Breast epithelium (tissue), 4 donors: Measurements from ENCODE around the gene LMO3. TPM values are rescaled to one million over a fixed set of nuclear protein-coding genes. Genes with fewer than 3 reads are reported as not detected.

Experiments used
- DNase-seq, 2 donors: peaks; one replicate each; pipeline ENCODE4 v3.0.0-alpha.2; 2019; ENCODE audit warnings: low spot score in 2 of 2
- H3K27ac ChIP-seq, 2 donors: fragments of 200-600 bp; sonication (generic) in 1 of 2; one replicate each; pipeline ENCODE4 v1.5.1; 2016 to 2019; ENCODE audit warnings: mild to moderate bottlenecking in 1 of 2
- H3K27me3 ChIP-seq, 2 donors: fragments of 200-600 bp; sonication (generic) in 1 of 2; one replicate each; pipeline versions ENCODE4 v1.5.1 to v1.6.0; 2017 to 2019; ENCODE audit warnings: control low read depth in 1 of 2, mild to moderate bottlenecking in 1 of 2
- H3K36me3 ChIP-seq: fragments of 200-600 bp; one replicate; pipeline ENCODE4 v1.5.1; 2019
- H3K4me1 ChIP-seq, 2 donors: fragments of 200-600 bp; sonication (generic); one replicate each; pipeline ENCODE4 v1.5.1; 2016 to 2019; ENCODE audit warnings: control low read depth in 1 of 2
- H3K4me3 ChIP-seq, 3 donors: fragments of 200-600 bp; sonication (generic); 1 replicate in 2 of 3; 2 replicates in 1 of 3; pipeline ENCODE4 v1.5.1; 2016 to 2019; ENCODE audit warnings: mild to moderate bottlenecking in 3 of 3, moderate library complexity in 2 of 3
- H3K9me3 ChIP-seq, 2 donors: fragments of 200-600 bp; sonication (generic) in 1 of 2; one replicate each; pipeline ENCODE4 v1.5.1; 2016 to 2019; ENCODE audit warnings: control low read depth in 1 of 2
- POLR2A ChIP-seq: fragments of 450-650 bp; IDR thresholded peaks from one replicate; pipeline ENCODE4 v1.6.1; 2016; ENCODE audit warnings: antibody characterized with exemption, mild to moderate bottlenecking, moderate library complexity
- POLR2AphosphoS5 ChIP-seq, 3 donors: sonication (generic); formaldehyde crosslinking; IDR thresholded peaks; one replicate each; pipeline ENCODE4 v1.6.1; 2017; ENCODE audit warnings: antibody characterized with exemption in 3 of 3
- intact Hi-C: fragments of 100-400 bp; cut with DNase I; formaldehyde crosslinking; loops from one replicate; pipeline ENCODE4 v1.15.1; 2023; ENCODE audit warnings: low total_unique reads
- total RNA-seq, 3 donors: library from RNA; depleted of rRNA; stranded (reverse); fragments of >200 nt; gene quantifications; one replicate each; pipeline ENCODE4 v1.1.0, GENCODE V29; 2016
- TF ChIP-seq, protein P1 (sequence below), 3 donors: fragments of 450-650 bp; IDR thresholded peaks; one replicate each; pipeline ENCODE4 v1.5.1; 2016 to 2017; ENCODE audit warnings: antibody characterized with exemption in 3 of 3, mild to moderate bottlenecking in 3 of 3, moderate library complexity in 3 of 3

The LMO3 gene
- total RNA-seq, 3 donors from 2014 or later = 6.9 to 56.3 (median 16.5) TPM

DNA sequence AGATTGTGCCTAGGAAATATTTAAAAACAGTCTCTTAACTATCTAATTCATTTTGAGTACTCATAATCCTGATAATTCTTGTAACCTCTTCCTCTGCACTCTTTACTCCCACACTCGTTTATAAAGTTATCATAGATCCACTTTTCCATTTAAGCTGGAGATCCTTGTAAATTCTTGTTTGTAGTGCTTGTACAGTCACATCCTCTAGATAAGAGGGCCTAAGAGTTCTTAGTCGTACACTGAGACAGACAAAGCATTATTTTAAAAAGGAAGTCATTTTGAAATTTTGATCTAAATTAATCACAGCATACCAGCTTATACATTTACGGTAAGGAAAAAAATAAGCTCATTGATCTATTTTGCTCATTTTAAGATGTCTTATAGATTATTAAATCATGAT lies 42.5 kb downstream of the LMO3 start:
- Histone ChIP-seq H3K27me3 (no peaks in the 10 kb centered on the region), H3K36me3 (no peaks in the 10 kb centered on the region), H3K4me3 (no peak overlapping the region), H3K27ac (no peak overlapping the region), H3K4me1 (no peaks in the 10 kb centered on the region), H3K9me3 (no peaks in the 10 kb centered on the region)
- DNase-seq = no peak
- TF ChIP-seq POLR2AphosphoS5 (IDR thresholded peaks at IDR 0.05) (no peak), POLR2A (no peak)
- TF ChIP-seq, protein P1, sequence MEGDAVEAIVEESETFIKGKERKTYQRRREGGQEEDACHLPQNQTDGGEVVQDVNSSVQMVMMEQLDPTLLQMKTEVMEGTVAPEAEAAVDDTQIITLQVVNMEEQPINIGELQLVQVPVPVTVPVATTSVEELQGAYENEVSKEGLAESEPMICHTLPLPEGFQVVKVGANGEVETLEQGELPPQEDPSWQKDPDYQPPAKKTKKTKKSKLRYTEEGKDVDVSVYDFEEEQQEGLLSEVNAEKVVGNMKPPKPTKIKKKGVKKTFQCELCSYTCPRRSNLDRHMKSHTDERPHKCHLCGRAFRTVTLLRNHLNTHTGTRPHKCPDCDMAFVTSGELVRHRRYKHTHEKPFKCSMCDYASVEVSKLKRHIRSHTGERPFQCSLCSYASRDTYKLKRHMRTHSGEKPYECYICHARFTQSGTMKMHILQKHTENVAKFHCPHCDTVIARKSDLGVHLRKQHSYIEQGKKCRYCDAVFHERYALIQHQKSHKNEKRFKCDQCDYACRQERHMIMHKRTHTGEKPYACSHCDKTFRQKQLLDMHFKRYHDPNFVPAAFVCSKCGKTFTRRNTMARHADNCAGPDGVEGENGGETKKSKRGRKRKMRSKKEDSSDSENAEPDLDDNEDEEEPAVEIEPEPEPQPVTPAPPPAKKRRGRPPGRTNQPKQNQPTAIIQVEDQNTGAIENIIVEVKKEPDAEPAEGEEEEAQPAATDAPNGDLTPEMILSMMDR (IDR thresholded peaks at IDR 0.05) = no peak
- intact Hi-C loops = no loop called here

DNA sequence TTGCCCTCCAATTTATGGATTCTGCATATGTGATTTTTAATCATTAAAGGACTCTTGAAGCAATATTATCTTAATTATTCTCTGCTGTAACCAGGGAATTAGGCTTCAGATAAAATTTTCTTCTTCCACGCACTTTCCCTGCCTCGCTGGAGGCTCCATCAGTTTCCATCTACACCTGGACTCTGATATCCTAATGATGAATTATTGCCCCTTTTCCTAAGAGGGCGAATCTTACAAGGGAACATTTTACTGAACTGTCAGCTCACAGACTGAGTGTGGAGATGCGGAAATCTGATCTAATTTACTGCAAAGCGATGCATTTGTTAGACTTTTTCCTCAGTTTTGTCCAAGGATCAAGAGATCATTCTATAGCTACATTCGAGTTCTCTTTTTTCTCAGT lies 43.0 kb downstream of the LMO3 start:
- no peaks in the 10 kb centered on the region for H3K27me3 ChIP-seq
- H3K27ac ChIP-seq = no peak overlapping the region
- H3K36me3 ChIP-seq = no peaks in the 10 kb centered on the region
- no peak for DNase-seq
- no peak for TF ChIP-seq POLR2AphosphoS5 (IDR thresholded peaks at IDR 0.05)
- TF ChIP-seq POLR2A = no peak
- TF ChIP-seq, protein P1 (IDR thresholded peaks at IDR 0.05) = no peak
- H3K4me3 ChIP-seq = no peak overlapping the region
- H3K4me1 ChIP-seq = no peaks in the 10 kb centered on the region
- intact Hi-C loops = no loop called here
- no peaks in the 10 kb centered on the region for H3K9me3 ChIP-seq

DNA sequence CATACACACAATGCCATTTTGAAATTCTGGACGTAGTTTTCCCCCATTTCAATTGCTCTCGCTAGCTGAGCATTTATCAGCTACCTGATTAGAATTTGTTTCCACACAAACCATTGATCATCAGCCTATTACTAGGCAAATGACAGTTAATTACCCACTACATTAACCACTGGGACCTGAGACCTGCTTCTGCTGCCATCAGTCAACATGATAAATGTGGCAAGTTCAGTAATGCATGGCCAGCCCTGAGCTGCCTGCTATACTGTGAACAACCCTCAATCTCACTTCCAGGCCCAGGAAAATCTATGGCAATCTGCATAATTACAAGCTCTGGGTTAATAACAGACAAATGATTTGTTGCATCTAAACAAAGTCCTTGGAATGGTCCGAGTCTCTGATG lies 43.5 kb downstream of the LMO3 start:
- Histone ChIP-seq H3K36me3 (no peaks in the 10 kb centered on the region), H3K27me3 (no peaks in the 10 kb centered on the region), H3K4me3 (no peak overlapping the region), H3K27ac (no peak overlapping the region), H3K4me1 (no peaks in the 10 kb centered on the region), H3K9me3 (no peaks in the 10 kb centered on the region)
- TF ChIP-seq POLR2AphosphoS5 (IDR thresholded peaks at IDR 0.05) = no peak
- TF ChIP-seq, protein P1 (IDR thresholded peaks at IDR 0.05) = no peak
- intact Hi-C loops = no loop called here
- DNase-seq = no peak

GRCh38 chr12:16560273-16560672 lies 45.7 kb downstream of the LMO3 start:
- Histone ChIP-seq H3K9me3 (no peaks in the 10 kb centered on the region), H3K4me3 (no peak overlapping the region), H3K27me3 (no peaks in the 10 kb centered on the region), H3K36me3 (no peaks in the 10 kb centered on the region), H3K4me1 (no peaks in the 10 kb centered on the region), H3K27ac (no peak overlapping the region)
- no peak for TF ChIP-seq POLR2A
- TF ChIP-seq, protein P1 (IDR thresholded peaks at IDR 0.05) = no peak
- TF ChIP-seq POLR2AphosphoS5 (IDR thresholded peaks at IDR 0.05) = no peak
- DNase-seq = no peak
- intact Hi-C loops = no loop called here

GRCh38 chr12:16555630-16556029 lies 50.3 kb downstream of the LMO3 start:
- Histone ChIP-seq H3K27ac (no peak overlapping the region), H3K36me3 (no peaks in the 10 kb centered on the region)
- intact Hi-C loops = no loop called here

More at GRCh38 chr12:16555630-16556029, 50.3 kb downstream of the LMO3 start:
- Histone ChIP-seq H3K9me3 (no peaks in the 10 kb centered on the region), H3K4me1 (no peaks in the 10 kb centered on the region), H3K27me3 (no peaks in the 10 kb centered on the region), H3K4me3 (no peak overlapping the region)
- TF ChIP-seq, protein P1 (IDR thresholded peaks at IDR 0.05) = no peak
- TF ChIP-seq POLR2A (no peak), POLR2AphosphoS5 (IDR thresholded peaks at IDR 0.05) (no peak)
- DNase-seq = no peak
